HEK293T (cell line): ENCODE data around the gene SFMBT1.

Experiments
- ARNT ChIP-seq: fragments of 450-650 bp; IDR thresholded peaks from 2 replicates; pipeline ENCODE4 v1.6.1; 2017; ENCODE audit warnings: mild to moderate bottlenecking
- BHLHE40 ChIP-seq: fragments of 450-650 bp; IDR thresholded peaks from 2 replicates; pipeline ENCODE4 v1.6.1; 2016; ENCODE audit warnings: mild to moderate bottlenecking, moderate library complexity, borderline replicate concordance
- FOXK2 ChIP-seq: fragments of 450-650 bp; IDR thresholded peaks from 2 replicates; pipeline ENCODE4 v1.6.1; 2016; ENCODE audit warnings: mild to moderate bottlenecking
- FOXM1 ChIP-seq: fragments of 450-650 bp; IDR thresholded peaks from 2 replicates; pipeline ENCODE4 v1.6.1; 2017; ENCODE audit warnings: mild to moderate bottlenecking, borderline replicate concordance
- LEF1 ChIP-seq: fragments of 450-650 bp; IDR thresholded peaks from 2 replicates; pipeline ENCODE4 v1.6.1; 2017; ENCODE audit warnings: mild to moderate bottlenecking, borderline replicate concordance
- SP1 ChIP-seq: fragments of 450-650 bp; IDR thresholded peaks from 2 replicates; pipeline ENCODE4 v1.6.1; 2017
- ZNF384 ChIP-seq: fragments of 450-650 bp; IDR thresholded peaks from 2 replicates; pipeline ENCODE4 v1.6.1; 2016

- TF ChIP-seq SP1 (no peak), ZNF384 (no peak), BHLHE40 (no peak), FOXM1 (no peak), LEF1 (no peak), ARNT (no peak), FOXK2 (no peak)
These were observed 83.7 kb downstream of the SFMBT1 start for GRCh38 chr3:52962160-52962559.
